T47D (cell line): ENCODE measurements around the gene BNIP5.
"Not testable (repeated sequence)": the region's sequence is repeated elsewhere in the genome, so short reads cannot be mapped to it uniquely, and the experiment has no call there.

ENCODE experiments used
- DNase-seq, 2 experiments: peaks; one replicate each; pipeline versions ENCODE4 v3.0.0 to v3.0.0-alpha.2; 2011 to 2012; ENCODE audit warnings: low read depth in 1 of 2, low spot score in 1 of 2
- JUND ChIP-seq: IDR thresholded peaks from 2 replicates; pipeline ENCODE4 v1.6.1; 2012; ENCODE audit warnings: low read depth
- in situ Hi-C: cut with HindIII; loops from 2 replicates; pipeline ENCODE4 v1.10.0; 2016; ENCODE audit warnings: low sequenced_read_pairs, low pct_unique_long_range_greater_than_20kb

The BNIP5 gene

DNA sequence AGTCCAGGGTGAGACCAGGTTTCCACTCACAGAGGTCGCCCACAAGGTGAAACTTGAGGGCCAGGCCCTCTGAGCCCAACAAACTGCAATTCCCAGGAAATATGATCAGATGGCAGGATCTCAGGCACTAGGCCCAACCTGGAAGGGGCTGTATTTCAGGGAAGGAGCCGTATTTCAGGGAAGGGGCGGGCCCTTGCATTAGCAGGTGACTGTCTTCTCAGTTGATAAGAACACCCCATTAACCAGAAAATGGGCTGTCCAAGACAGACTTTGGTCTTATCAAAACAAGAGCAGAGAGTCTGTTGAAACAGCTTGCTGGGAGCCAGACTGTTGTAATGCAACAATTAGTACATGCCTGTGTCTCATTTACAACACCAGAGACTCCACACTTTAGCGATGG, 10.9 kb upstream of the BNIP5 start:
- no peak for DNase-seq
- in situ Hi-C loops, result no loop called here
- TF ChIP-seq JUND, result no peak

DNA sequence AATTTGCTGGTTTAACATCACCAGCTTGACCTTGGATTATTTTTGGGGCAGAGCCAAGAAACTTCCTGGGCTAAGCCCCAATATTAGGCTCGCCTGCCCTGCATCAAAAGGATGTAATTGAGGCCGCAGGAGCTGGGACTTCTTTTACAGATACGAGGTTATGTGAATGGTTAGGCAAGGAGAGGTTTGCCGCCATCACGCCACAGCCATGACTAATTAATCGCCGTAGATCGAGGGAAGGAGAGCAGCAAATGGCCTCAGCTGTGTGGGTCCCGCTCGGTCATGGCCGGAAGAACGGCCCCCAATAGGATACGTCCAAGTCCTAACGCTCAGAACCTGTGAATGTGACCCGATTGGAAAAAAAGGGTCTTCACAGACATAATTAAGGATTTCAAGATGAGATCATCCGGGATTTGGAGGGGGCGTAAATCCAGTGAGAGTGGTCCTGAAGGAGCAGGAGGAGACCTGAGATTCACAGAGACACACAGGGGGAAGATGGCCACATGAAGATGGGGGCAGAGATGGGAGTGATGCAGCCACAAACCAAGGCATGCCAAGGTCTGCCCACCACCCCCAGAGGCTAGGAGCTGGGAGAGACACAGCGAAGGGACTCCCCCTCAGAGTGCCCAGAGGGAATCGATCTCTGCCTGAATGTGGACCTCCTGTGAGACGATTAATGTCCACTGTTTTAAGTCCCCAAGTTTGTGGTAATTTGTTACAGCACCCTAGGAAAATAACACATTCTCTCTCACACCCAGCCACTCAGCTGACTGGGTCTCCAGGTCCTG, 10.0 kb upstream of the BNIP5 start:
- no peak for TF ChIP-seq JUND
- DNase-seq, result no peak
- in situ Hi-C loops, result no loop called here

DNA sequence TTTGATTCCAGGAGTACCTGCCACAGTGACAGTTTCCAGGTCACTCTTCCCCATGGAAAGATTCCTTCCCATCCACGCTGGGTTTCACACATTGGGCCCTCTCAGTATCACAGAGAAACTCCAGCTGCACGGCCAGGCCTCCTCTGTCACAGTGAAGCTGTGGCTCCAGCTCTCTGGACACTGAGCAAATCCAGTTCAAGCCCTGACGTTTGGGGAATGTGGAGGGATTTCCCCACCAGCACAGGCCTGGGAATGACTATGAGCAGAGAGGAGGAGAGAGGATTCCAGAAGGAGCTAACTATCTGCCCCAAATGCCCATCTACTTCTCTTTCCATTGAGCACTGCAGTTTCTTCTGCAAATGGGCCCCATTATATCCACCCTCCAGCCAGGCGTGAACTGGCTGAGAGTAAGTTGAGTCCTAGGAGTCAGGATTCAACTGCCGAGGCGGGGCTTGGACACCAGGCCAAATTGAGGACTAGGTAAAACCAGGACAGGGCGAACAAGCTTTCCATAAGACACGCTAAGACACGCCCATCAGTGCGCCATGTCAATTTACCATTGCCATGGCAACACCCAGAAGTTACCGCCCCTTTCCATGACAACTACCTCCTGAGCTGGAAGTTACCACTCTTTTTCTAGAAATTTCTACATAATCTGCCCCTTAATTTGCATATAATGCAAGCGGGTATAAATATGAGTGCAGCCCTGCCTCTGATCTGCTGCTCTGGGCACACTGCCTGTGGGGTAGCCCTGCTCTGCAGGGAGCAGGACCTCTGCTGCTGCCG, 9.2 kb upstream of the BNIP5 start:
- TF ChIP-seq JUND, result no peak
- in situ Hi-C loops, result no loop called here
- DNase-seq, result peak in 1 of 2 experiments; percentile 30

DNA sequence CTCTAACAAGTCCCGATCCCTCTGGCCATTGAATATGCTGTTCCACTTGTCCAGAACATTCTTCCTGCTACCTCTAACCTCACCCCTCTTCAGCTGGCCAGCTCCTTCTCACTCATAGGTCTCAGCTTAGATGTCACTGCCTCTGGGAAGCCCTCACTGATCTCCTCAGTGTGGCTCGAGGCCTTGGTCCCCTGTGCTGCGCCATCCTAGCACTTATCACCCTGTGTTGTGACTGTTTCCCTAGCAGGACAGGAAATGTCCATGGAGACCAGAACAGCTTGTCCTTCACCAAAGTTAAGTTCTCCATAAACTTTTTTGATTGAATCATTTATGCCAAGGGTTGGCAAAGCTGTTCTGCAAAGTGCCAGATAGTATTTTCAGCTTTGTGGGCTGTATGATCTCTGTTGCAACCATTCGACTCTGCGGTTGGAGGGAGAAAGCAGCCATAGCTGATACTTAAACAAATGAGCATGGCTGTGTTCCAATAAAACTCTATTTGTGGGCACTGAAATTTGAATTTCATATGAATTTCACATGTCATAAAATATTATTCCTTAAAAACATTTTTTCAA, 6.5 kb upstream of the BNIP5 start:
- TF ChIP-seq JUND, result no peak
- in situ Hi-C loops, result no loop called here
- no peak for DNase-seq

DNA sequence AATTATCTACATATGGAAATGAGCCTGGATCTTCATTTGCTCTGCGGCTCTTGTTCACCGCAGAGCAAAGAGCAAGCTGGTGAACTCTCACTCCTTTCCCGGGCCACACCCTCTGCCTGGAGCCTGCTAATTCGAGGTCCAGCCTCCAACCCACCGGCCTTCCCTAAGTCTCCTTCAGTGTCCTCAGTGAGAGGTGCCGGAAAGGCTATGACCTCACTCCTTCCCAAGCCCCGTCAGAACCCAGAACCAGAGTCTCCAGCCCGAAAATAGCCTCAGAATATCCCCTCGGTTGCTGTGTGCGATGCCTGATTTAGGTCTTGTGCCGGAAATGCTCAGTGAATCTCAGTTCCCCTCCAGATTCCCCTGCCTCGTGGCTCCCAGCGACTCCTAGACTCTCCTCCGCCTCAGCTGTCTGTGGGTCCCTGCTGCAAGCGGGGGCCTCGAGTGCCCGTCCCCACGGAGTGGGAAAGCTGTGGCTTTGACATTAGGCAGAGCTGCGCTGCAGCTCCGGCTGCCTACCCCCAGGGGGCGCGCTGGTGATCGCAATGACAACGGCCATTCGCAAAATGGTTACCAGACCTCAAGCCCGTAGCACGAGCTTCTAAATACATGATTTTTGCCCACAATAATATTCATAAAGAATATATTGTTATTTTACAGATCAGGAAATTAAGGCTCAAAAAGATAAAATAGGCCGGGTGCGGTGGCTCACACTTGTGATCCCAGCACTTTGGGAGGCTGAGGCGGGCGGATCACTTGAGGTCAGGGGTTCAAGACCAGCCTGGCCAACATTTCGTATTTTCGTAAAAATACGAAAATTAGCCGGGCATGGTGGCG, 4.1 kb upstream of the BNIP5 start:
- DNase-seq, result peak; percentile 69 to 78
- no peak for TF ChIP-seq JUND
- in situ Hi-C loops, result no loop called here

DNA sequence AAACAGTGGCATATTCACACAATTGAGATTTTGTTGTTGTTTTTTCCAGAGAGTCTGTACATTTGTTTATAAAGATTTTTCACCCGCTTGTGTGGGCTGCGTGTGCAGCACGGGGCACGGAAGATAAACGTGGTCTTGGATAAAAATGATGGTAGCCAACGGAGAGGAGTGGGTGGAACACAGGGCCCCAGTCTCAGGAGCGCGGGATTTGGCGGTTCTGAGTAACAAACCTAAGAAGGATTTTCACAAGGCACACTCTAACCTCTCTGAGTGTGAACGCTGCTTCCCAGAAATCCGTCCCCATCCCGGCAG, 3.6 kb upstream of the BNIP5 start:
- in situ Hi-C loops, result no loop called here
- no peak for DNase-seq
- no peak for TF ChIP-seq JUND

DNA sequence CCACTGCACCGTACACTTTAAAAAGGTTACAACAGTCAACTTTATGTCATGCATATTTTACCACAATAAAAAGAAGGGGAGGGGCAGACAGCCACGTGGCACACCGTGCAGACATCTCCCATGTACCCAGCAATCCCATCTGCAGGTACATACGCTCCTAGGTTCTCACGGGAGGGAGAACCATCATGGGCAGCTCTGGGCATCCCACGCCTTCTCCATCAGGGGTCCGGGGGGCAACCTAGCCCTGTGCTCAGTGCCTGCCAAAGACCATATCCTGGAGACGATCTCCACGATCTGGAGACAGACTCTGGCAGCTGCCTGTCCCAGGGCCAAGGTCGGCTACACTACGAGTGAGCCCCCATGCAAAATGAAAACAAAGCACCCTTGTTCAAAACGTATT, 2.5 kb upstream of the BNIP5 start:
- no peak for TF ChIP-seq JUND
- no peak for DNase-seq
- in situ Hi-C loops, result no loop called here

DNA sequence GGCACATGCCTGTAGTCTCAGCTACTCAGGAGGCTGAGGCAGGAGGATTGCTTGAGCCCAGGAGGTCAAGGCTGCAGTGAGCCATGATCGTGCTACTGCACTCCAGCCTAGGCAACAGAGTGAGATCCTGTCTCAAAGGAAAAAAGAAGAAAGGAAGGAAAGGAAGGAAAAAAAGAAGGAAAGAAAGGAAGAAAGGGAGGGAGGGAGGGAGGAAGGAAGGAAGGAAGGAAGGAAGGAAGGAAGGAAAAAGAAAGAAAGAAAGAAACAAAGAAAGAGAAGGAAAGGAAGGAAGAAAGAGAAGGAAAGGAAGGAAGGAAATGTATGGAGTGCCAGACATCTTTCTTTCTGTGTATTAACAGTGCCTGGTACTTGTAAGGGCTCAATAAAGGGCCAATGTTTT, 1.5 kb upstream of the BNIP5 start:
- DNase-seq, in situ Hi-C loops: not testable (repeated sequence)

DNA sequence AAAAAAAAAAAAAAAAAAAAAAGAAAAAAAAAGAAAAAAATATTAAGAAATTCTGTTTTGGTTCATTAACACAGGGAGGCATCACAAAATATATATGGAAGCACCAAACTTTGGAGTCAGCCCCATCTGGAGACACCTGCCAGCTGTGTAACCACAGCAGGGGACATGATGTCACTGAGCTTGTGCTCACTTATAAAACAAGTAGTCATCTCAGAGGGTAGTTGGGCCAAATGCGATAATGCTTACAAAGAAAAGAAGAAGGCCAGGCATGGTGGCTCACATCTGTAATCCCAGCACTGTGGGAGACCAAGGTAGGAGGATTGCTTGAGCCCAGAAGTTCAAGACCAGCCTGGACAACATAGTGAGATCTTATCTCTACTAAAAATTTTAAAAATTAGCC, 1.1 kb upstream of the BNIP5 start:
- in situ Hi-C loops, result no loop called here
- no peak for TF ChIP-seq JUND
- DNase-seq, result no peak

DNA sequence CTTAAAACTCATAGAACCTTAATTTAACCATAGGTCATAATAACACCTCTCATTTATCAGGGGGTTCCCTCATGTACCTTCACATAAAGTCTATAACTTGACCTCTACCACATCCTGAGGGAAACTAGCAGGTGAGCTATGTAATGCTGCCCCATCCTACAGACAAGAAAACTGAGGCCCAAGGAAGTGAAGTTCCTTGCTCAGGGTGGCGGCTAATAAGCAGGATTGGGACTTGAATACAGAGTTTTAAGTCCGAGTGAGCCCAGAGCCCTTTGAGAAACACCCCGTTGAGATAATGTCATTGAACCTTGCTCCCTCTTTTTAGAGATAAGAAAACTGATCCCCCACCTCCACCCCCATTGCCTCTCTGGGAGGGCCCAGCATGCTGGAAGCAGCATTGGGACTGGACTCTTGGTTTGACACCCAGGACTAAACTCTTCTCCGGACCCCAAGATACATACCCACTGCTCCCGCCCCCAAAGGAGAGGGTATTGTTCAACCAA, 429 bp downstream of the BNIP5 start:
- in situ Hi-C loops, result no loop called here
- no peak for DNase-seq
- TF ChIP-seq JUND, result no peak

DNA sequence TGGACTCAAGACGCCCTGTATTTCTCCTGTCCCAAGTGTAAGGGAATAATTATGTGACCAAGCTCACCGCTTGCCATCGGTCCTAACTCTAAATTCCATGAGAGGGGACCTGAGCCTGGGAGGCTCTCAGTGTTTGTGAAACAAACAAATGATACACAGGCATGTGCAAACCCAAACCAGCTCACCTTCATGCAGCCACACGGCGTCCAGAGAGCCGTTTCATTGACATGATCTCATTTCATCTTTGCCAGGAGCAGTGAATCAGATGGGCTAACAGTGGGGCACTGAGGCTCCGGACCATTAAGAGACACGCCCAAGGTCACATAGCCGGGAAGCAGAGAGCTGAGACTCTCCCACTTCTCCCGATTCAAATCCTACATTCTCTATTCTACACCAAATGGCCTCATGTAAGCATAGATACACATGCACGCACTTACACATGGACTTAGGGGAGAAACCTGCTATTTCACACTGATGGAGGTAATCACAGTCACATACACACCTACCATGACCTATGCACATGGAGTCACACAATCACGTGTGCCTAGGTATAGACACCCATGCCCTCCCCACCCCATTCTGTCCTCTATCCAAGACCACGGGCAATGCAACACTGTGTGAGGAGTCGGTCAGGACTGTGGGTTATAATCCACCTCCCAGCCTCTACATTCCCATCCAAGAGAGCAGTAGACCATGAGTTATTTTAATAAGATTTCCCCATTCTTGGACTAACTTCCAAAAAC, 1.1 kb downstream of the BNIP5 start:
- no peak for TF ChIP-seq JUND
- in situ Hi-C loops, result no loop called here
- peak in 1 of 2 experiments; percentile 8 for DNase-seq
